NB4 (cell line): ENCODE measurements around the gene LDLRAD4.

Experiments
- DNase-seq: peaks from one replicate; pipeline ENCODE4 v3.0.0; 2010; ENCODE audit warnings: low read depth
- H3K4me3 ChIP-seq: one replicate; pipeline ENCODE4 v1.5.1; 2011; ENCODE audit warnings: mild to moderate bottlenecking, low read depth, low read length, moderate library complexity
- MYC ChIP-seq: IDR thresholded peaks from 2 replicates; pipeline ENCODE4 v1.6.1; 2011; ENCODE audit warnings: low read depth, low read length
- POLR2A ChIP-seq: IDR thresholded peaks from 2 replicates; pipeline ENCODE4 v1.6.1; 2011; ENCODE audit warnings: mild to moderate bottlenecking; ENCODE audit not compliant: insufficient read length; ENCODE audit errors: extremely low read depth
- TF ChIP-seq, protein P1 (sequence below): IDR thresholded peaks from one replicate; pipeline ENCODE4 v1.5.1; 2012; ENCODE audit warnings: low read depth, low read length
- TF ChIP-seq, protein P2 (sequence below): IDR thresholded peaks from 2 replicates; pipeline ENCODE4 v1.6.1; 2011; ENCODE audit warnings: low read depth, low read length

Gene LDLRAD4

GRCh38 chr18:13440277-13441248 lies 222.0 kb downstream of the LDLRAD4 start:
- TF ChIP-seq, protein P1, sequence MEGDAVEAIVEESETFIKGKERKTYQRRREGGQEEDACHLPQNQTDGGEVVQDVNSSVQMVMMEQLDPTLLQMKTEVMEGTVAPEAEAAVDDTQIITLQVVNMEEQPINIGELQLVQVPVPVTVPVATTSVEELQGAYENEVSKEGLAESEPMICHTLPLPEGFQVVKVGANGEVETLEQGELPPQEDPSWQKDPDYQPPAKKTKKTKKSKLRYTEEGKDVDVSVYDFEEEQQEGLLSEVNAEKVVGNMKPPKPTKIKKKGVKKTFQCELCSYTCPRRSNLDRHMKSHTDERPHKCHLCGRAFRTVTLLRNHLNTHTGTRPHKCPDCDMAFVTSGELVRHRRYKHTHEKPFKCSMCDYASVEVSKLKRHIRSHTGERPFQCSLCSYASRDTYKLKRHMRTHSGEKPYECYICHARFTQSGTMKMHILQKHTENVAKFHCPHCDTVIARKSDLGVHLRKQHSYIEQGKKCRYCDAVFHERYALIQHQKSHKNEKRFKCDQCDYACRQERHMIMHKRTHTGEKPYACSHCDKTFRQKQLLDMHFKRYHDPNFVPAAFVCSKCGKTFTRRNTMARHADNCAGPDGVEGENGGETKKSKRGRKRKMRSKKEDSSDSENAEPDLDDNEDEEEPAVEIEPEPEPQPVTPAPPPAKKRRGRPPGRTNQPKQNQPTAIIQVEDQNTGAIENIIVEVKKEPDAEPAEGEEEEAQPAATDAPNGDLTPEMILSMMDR: no peak
- TF ChIP-seq, protein P2, sequence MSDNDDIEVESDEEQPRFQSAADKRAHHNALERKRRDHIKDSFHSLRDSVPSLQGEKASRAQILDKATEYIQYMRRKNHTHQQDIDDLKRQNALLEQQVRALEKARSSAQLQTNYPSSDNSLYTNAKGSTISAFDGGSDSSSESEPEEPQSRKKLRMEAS: no peak
- TF ChIP-seq MYC (no peak), POLR2A (no peak)
- no peak for DNase-seq
- no peak overlapping the region for H3K4me3 ChIP-seq

DNA sequence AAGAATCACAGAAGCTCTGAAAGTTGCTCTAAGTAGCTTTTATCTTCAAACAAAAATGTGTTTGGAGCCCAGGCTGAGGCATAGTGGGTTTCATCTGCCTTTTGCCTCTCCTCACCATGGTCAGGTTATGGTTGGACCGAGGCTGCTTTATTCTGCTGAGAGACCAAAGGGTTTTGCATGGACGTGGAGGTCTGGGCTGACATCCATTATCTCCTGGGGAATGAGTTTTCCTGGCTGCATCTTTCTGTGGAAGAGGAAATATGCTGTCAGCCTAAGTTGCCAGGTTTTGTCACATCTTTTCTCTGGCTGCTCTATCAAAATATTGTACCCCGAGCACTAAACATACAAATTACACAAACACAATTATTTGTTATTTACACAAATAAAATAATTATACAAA lies 223.2 kb downstream of the LDLRAD4 start:
- TF ChIP-seq, protein P2: no peak
- no peak for TF ChIP-seq MYC
- no peak for TF ChIP-seq POLR2A
- TF ChIP-seq, protein P1: no peak
- DNase-seq: no peak
- no peak overlapping the region for H3K4me3 ChIP-seq

DNA sequence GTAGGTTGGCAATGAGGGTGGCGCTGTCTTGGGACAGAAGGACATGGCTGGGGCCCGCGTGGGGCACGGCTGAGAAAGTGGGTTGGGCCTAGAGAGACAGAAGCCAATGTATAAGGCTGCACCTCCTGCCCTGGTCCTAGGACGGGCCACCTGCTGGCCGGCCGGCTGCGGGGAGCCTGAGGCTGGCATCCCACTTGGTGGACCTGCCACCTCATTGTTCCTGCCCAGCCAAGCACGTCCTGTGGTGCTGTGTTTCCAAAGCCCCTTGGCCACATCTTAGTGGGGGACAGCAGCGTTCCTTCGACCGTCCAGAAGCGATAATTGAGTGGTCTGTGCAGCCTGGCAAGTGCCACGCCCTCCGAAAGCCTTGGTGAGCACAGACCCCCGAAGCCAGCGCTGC lies 223.9 kb downstream of the LDLRAD4 start:
- TF ChIP-seq MYC (no peak), POLR2A (no peak)
- TF ChIP-seq, protein P2: no peak
- TF ChIP-seq, protein P1: no peak
- DNase-seq: no peak
- H3K4me3 ChIP-seq: no peak overlapping the region

DNA sequence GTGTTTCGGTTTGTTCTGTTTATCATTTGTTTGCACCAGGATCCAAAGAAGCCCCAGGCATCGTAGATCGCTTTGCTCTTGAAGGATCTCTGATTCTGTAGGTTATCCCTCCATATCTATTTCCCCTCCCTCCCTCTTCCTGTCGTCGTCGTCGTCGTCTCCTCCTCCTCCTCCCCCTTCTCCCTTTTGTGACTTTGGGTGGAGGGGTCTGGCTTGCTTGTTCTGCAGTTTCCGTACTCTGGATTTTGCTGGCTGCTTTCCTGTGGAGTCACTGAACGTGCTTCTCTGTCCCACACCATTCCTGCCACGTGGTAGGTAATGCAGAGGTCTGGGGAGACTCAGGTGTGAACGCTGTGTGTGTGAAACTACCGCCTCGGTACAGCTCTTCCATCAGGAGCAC lies 225.0 kb downstream of the LDLRAD4 start:
- DNase-seq: no peak
- TF ChIP-seq MYC (no peak), POLR2A (no peak)
- TF ChIP-seq, protein P1: no peak
- TF ChIP-seq, protein P2: no peak
- no peak overlapping the region for H3K4me3 ChIP-seq

DNA sequence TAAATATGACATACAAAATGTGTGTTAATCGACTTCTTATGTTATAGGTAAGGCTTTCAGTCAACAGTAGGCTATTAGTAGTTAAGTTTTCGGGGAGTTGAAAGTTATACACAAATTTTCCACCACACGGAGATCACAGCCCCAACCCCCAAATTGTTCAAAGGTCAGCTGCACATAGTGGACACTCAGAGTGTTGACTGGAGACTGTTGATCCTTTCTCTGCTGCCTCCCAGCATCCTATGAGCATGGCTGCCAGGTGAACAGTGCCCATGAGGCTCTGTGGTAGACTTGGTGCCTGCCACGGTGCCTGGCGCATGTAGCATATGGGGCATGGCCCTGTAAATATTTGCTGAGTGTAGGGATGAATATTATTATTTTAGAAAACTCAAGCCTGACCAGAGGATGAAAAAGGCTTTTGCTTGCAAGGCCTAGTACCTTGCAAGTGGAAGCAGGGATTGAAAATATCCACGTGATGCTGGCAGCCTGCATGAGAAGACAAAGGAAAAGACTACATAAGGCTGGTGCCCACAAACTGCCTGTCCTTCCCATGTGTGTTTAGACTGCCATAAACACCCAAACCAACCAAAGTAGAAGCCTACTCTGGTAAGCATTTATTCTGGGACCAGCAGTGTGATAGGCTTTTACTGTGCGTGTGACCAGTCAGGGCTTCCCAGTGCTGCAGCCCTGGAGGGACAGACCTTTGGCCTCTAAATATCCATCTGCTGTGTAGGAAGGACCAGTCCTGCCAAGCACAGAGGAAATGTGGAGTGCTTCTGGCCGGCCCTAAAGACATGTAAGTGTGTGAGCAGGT lies 226.1 kb downstream of the LDLRAD4 start:
- DNase-seq: no peak
- no peak overlapping the region for H3K4me3 ChIP-seq
- no peak for TF ChIP-seq MYC
- TF ChIP-seq POLR2A: no peak
- TF ChIP-seq, protein P1: no peak
- TF ChIP-seq, protein P2: no peak
